ENCODE data around the gene AIG1.

The AIG1 gene

DNA sequence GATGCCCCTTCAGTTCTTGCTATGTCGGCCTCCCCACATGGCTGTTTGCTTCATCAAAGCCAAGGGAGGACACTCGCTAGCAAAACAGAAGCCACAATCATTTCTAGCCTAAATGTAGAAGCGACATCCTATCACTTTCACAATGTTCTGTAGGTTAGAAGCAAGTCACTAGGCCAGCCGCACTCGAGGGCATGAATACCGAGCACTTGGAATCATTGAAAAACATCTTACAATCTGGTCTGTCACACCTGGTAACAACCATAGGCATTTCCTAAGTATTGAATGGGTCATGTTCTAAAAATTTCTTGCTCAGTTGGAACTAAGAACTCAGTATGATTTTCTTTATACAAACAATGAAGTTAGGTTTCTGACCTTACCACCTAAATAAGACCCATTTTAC is 192.3 kb downstream of the AIG1 start:
- H3K4me1 ChIP-seq (ENCODE audit: insufficient read depth, low read length) = no peaks in the 10 kb centered on the region
- no peaks in the 10 kb centered on the region for H3K9me3 ChIP-seq (ENCODE audit: control insufficient read depth, insufficient read depth, low read length)
- no peak overlapping the region for H3K9ac ChIP-seq (ENCODE audit: low read depth, low read length)
- H3K36me3 ChIP-seq (ENCODE audit: insufficient read depth, low read length) = no peaks in the 10 kb centered on the region

DNA sequence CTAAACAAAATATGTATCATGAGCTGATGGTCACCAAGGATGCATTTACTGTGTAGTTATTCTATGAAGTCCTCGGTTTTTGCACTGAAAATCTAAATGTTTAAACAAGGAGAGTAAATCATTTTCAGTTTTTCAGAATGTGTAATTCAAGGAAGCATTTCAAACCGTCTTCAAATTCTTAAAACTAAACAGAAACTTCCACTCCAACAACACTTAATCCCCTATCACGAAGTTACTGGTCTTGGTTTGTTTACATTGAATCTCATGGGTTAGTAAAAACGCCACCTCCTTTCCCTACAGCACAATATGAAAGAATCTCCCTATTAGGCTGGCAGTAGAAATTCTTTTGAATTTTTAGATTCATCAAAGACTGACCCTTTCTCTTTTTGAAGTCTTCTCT is 192.9 kb downstream of the AIG1 start:
- H3K36me3 ChIP-seq (ENCODE audit: insufficient read depth, low read length) = no peaks in the 10 kb centered on the region
- no peaks in the 10 kb centered on the region for H3K9me3 ChIP-seq (ENCODE audit: control insufficient read depth, insufficient read depth, low read length)
- no peak overlapping the region for H3K9ac ChIP-seq (ENCODE audit: low read depth, low read length)
- no peaks in the 10 kb centered on the region for H3K4me1 ChIP-seq (ENCODE audit: insufficient read depth, low read length)

GRCh38 chr6:143258945-143259344 is 198.3 kb downstream of the AIG1 start:
- H3K9ac ChIP-seq (ENCODE audit: low read depth, low read length) = no peak overlapping the region
- H3K36me3 ChIP-seq (ENCODE audit: insufficient read depth, low read length) = no peaks in the 10 kb centered on the region; the same call in 1 of the 2 replicates
- no peaks in the 10 kb centered on the region for H3K4me1 ChIP-seq (ENCODE audit: insufficient read depth, low read length)
- peaks cover 3% of the 10 kb centered on the region; the same call in 1 of the 2 replicates for H3K9me3 ChIP-seq (ENCODE audit: control insufficient read depth, insufficient read depth, low read length)

GRCh38 chr6:143260857-143261256 is 200.2 kb downstream of the AIG1 start:
- Histone ChIP-seq H3K4me1 (ENCODE audit: insufficient read depth, low read length) (peaks cover 17% of the 10 kb centered on the region), H3K36me3 (ENCODE audit: insufficient read depth, low read length) (no peaks in the 10 kb centered on the region; the same call in none of the 2 replicates), H3K9me3 (ENCODE audit: control insufficient read depth, insufficient read depth, low read length) (peaks cover 3% of the 10 kb centered on the region; the same call in 1 of the 2 replicates), H3K9ac (ENCODE audit: low read depth, low read length) (no peak overlapping the region)

- peaks cover 17% of the 10 kb centered on the region for H3K4me1 ChIP-seq (ENCODE audit: insufficient read depth, low read length)
- H3K36me3 ChIP-seq (ENCODE audit: insufficient read depth, low read length) = no peaks in the 10 kb centered on the region; the same call in none of the 2 replicates
- H3K9ac ChIP-seq (ENCODE audit: low read depth, low read length) = no peak overlapping the region
- H3K9me3 ChIP-seq (ENCODE audit: control insufficient read depth, insufficient read depth, low read length) = peaks cover 3% of the 10 kb centered on the region; the same call in 1 of the 2 replicates
These were observed 201.3 kb downstream of the AIG1 start for GRCh38 chr6:143261899-143262436.

- Histone ChIP-seq H3K4me1 (ENCODE audit: insufficient read depth, low read length) (peaks cover 17% of the 10 kb centered on the region), H3K36me3 (ENCODE audit: insufficient read depth, low read length) (no peaks in the 10 kb centered on the region; the same call in none of the 2 replicates), H3K9me3 (ENCODE audit: control insufficient read depth, insufficient read depth, low read length) (peaks cover 3% of the 10 kb centered on the region; the same call in 1 of the 2 replicates), H3K9ac (ENCODE audit: low read depth, low read length) (no peak overlapping the region)
These were observed 202.2 kb downstream of the AIG1 start for GRCh38 chr6:143262859-143263258.

DNA sequence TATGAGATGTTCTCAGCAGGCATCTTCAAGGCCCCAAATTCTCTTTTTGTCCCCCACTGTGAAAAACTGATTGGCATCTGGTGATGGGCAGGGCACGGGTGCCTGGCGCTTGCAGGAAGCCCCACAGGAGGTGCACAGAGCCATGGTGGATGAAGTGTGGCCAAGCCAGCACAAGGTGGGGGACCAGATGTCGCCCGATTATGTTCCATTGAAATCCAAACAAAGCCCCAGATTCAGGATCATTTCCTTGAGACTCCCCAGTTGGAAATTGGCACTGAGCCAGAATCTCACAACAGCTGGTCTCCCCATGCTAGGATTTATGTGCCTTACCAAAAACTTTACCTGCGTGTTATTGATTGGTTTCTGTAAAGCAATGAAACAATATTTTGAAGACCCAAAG is 203.7 kb downstream of the AIG1 start:
- H3K9ac ChIP-seq (ENCODE audit: low read depth, low read length) = no peak overlapping the region

GRCh38 chr6:143264986-143265764 is 204.5 kb downstream of the AIG1 start:
- Histone ChIP-seq H3K4me1 (ENCODE audit: insufficient read depth, low read length) (peaks cover 17% of the 10 kb centered on the region), H3K36me3 (ENCODE audit: insufficient read depth, low read length) (no peaks in the 10 kb centered on the region; the same call in 1 of the 2 replicates), H3K9me3 (ENCODE audit: control insufficient read depth, insufficient read depth, low read length) (no peaks in the 10 kb centered on the region), H3K9ac (ENCODE audit: low read depth, low read length) (no peak overlapping the region)

More for the DNA sequence above, 203.7 kb downstream of the AIG1 start:
- Histone ChIP-seq H3K4me1 (ENCODE audit: insufficient read depth, low read length) (peaks cover 17% of the 10 kb centered on the region), H3K9me3 (ENCODE audit: control insufficient read depth, insufficient read depth, low read length) (peaks cover 3% of the 10 kb centered on the region; the same call in 1 of the 2 replicates), H3K36me3 (ENCODE audit: insufficient read depth, low read length) (no peaks in the 10 kb centered on the region; the same call in 1 of the 2 replicates)

- Histone ChIP-seq H3K9me3 (ENCODE audit: control insufficient read depth, insufficient read depth, low read length) (no peaks in the 10 kb centered on the region), H3K4me1 (ENCODE audit: insufficient read depth, low read length) (peaks cover 17% of the 10 kb centered on the region), H3K9ac (ENCODE audit: low read depth, low read length) (no peak overlapping the region), H3K36me3 (ENCODE audit: insufficient read depth, low read length) (no peaks in the 10 kb centered on the region; the same call in 1 of the 2 replicates)
These were observed 207.1 kb downstream of the AIG1 start for GRCh38 chr6:143267760-143268159.

DNA sequence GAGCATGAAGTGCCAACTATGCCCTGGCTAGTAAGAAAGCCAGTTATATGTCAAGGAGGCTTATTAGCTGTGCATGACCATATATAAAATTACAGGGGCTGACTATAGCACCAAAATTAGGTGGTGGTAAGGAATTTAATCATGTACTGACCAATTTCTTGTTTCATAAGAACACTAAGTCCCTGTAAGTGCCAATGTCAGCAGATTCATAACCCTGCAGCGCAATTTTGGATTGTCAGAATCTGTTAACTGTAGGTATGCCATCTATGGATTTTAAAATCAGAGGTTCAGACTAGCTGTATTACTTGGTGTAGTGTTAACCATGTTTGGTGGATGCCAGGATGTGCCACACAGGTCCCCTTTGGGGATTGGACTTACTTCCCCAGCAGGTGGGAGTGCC is 207.8 kb downstream of the AIG1 start:
- no peak overlapping the region for H3K9ac ChIP-seq (ENCODE audit: low read depth, low read length)
- no peaks in the 10 kb centered on the region for H3K9me3 ChIP-seq (ENCODE audit: control insufficient read depth, insufficient read depth, low read length)
- H3K36me3 ChIP-seq (ENCODE audit: insufficient read depth, low read length) = no peaks in the 10 kb centered on the region; the same call in 1 of the 2 replicates
- peaks cover 17% of the 10 kb centered on the region for H3K4me1 ChIP-seq (ENCODE audit: insufficient read depth, low read length)

DNA sequence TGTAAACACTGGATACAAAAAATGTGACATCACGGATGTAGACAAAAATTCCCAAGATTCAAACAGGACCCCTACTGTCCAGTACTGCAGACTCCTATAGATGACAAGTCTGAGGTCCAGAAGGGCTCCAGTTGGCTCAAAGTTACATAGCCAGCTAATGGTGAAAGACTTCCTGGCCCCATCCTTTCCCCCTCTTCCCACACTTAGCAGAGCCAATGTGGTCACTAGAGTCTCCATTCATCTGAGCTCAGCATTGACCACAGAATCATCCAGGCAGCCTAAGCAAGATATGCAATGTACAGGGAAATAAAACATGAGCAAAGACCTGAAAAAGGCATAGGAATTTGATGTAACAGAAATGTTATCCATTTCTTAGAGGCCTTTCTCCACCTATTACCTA is 209.3 kb downstream of the AIG1 start:
- H3K9me3 ChIP-seq (ENCODE audit: control insufficient read depth, insufficient read depth, low read length) = no peaks in the 10 kb centered on the region
- H3K36me3 ChIP-seq (ENCODE audit: insufficient read depth, low read length) = no peaks in the 10 kb centered on the region; the same call in 1 of the 2 replicates
- peaks cover 8% of the 10 kb centered on the region for H3K4me1 ChIP-seq (ENCODE audit: insufficient read depth, low read length)
- H3K9ac ChIP-seq (ENCODE audit: low read depth, low read length) = no peak overlapping the region

DNA sequence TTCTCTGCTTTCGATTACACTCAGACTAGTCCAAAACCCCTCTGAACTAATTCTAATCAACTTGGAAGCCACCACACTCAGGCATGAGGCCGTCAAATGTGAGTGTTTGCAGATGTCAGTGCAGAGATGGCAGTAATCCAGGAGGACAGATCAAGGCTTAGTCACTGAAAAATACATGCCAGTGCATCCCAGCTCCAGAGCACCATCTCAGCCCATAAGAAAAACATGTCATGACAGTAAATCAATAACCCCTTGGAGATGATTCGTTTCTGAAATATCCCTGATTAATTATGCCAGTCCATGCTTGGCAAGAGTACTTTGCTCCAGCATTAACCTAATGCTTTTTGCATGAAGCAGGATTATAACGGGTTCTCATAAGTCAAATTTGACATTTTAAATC is 210.3 kb downstream of the AIG1 start:
- no peaks in the 10 kb centered on the region; the same call in 1 of the 2 replicates for H3K36me3 ChIP-seq (ENCODE audit: insufficient read depth, low read length)
- H3K4me1 ChIP-seq (ENCODE audit: insufficient read depth, low read length) = no peaks in the 10 kb centered on the region
- H3K9ac ChIP-seq (ENCODE audit: low read depth, low read length) = no peak overlapping the region
- H3K9me3 ChIP-seq (ENCODE audit: control insufficient read depth, insufficient read depth, low read length) = no peaks in the 10 kb centered on the region

DNA sequence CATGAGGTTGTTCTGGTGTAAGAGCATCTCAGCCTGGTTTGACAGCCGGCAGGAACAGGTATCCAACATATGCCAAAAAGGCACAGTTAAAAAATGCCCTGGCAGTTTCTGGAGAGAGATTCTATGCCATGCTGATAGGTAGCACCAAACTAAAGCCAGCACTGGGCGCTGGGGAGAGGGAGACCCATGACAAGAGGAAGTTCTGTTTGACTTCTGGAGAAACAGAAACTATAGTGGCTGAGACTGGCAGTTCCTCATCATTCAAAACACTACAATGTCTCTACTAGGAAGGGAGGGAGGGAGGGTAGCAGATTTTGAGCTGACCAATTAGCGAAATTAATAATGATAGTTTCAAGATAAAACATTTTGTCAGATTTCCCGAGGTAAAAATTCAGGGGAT is 215.7 kb downstream of the AIG1 start:
- Histone ChIP-seq H3K36me3 (ENCODE audit: insufficient read depth, low read length) (no peaks in the 10 kb centered on the region), H3K9me3 (ENCODE audit: control insufficient read depth, insufficient read depth, low read length) (no peaks in the 10 kb centered on the region), H3K9ac (ENCODE audit: low read depth, low read length) (no peak overlapping the region), H3K4me1 (ENCODE audit: insufficient read depth, low read length) (no peaks in the 10 kb centered on the region)

- H3K36me3 ChIP-seq (ENCODE audit: insufficient read depth, low read length) = no peaks in the 10 kb centered on the region
- H3K9me3 ChIP-seq (ENCODE audit: control insufficient read depth, insufficient read depth, low read length) = no peaks in the 10 kb centered on the region
- no peak overlapping the region for H3K9ac ChIP-seq (ENCODE audit: low read depth, low read length)
- no peaks in the 10 kb centered on the region for H3K4me1 ChIP-seq (ENCODE audit: insufficient read depth, low read length)
These were observed 218.7 kb downstream of the AIG1 start for GRCh38 chr6:143279385-143279784.

Data from ES-I3 (cell line).